CD4-positive, alpha-beta T cell (primary cell): ENCODE results near the gene TGDS. TPM values are rescaled to one million over a fixed set of nuclear protein-coding genes. Genes with fewer than 3 reads are reported as not detected.

Source experiments
- ATAC-seq: fragments of 200-7000 bp; cut with Tn5 transposase; one replicate; pipeline ENCODE4 v1.10.0; 2022; ENCODE audit warnings: mild to moderate bottlenecking; ENCODE audit not compliant: poor library complexity
- CTCF ChIA-PET: fragments of 350-600 bp; sonication (Branson Sonifier 250); formaldehyde crosslinking; loops from one replicate; lab custom pipeline; 2021; ENCODE audit warnings: antibody characterized with exemption, inconsistent platforms; lab: Charles Lee
- POLR2A ChIA-PET: fragments of 350-600 bp; sonication (Branson Sonifier 250); formaldehyde crosslinking; loops from one replicate; lab custom pipeline; 2021; ENCODE audit warnings: antibody characterized with exemption, inconsistent platforms; lab: Charles Lee
- DNase-seq, 14 experiments: peaks; one replicate each; pipeline ENCODE4 v3.0.0-alpha.2; 2013 to 2020; ENCODE audit warnings: mixed read lengths in 2 of 14
- H3K27ac ChIP-seq, 2 donors: one replicate each; pipeline versions ENCODE4 v1.5.1 to v1.7.0; 2013; ENCODE audit warnings: low read length in 2 of 2, low read depth in 1 of 2, mild to moderate bottlenecking in 1 of 2
- H3K27me3 ChIP-seq, 2 experiments: 1 replicate in 1 of 2; 2 replicates in 1 of 2; pipeline versions ENCODE4 v1.6.1 to v1.7.0; 2013; ENCODE audit warnings: low read length in 2 of 2, control low read depth in 1 of 2, mild to moderate bottlenecking in 1 of 2, moderate library complexity in 1 of 2; ENCODE audit not compliant: insufficient read depth in 2 of 2, control insufficient read depth in 1 of 2
- H3K36me3 ChIP-seq: one replicate; pipeline ENCODE4 v1.6.1; 2013; ENCODE audit warnings: low read length, control low read depth; ENCODE audit not compliant: insufficient read depth
- H3K4me1 ChIP-seq: one replicate; pipeline ENCODE4 v1.6.1; 2013; ENCODE audit warnings: low read length, control low read depth; ENCODE audit not compliant: insufficient read depth
- H3K4me3 ChIP-seq: one replicate; pipeline ENCODE4 v1.5.1; 2013; ENCODE audit warnings: mild to moderate bottlenecking, low read length, moderate library complexity
- H3K9me3 ChIP-seq, 2 experiments: 1 replicate in 1 of 2; 2 replicates in 1 of 2; pipeline versions ENCODE4 v1.6.1 to v1.7.0; 2013; ENCODE audit warnings: low read length in 2 of 2, mild to moderate bottlenecking in 2 of 2, control low read depth in 1 of 2, moderate library complexity in 1 of 2; ENCODE audit not compliant: control insufficient read depth in 1 of 2, insufficient read depth in 1 of 2
- H3K27ac Mint-ChIP-seq: one replicate; pipeline ENCODE4 v1.8.0; 2020; ENCODE audit warnings: mixed read lengths
- H3K27me3 Mint-ChIP-seq: one replicate; pipeline ENCODE4 v1.8.0; 2021; ENCODE audit warnings: mixed read lengths
- H3K36me3 Mint-ChIP-seq: one replicate; pipeline ENCODE4 v1.8.0; 2021; ENCODE audit warnings: low read depth, mixed read lengths
- H3K4me1 Mint-ChIP-seq: one replicate; pipeline ENCODE4 v1.8.0; 2021; ENCODE audit warnings: low read depth, mixed read lengths
- H3K4me3 Mint-ChIP-seq: one replicate; pipeline ENCODE4 v1.8.0; 2020; ENCODE audit warnings: mild to moderate bottlenecking, mixed read lengths
- H3K9me3 Mint-ChIP-seq: one replicate; pipeline ENCODE4 v1.8.0; 2020; ENCODE audit warnings: mixed read lengths
- CTCF ChIP-seq: fragments of 200-600 bp; IDR thresholded peaks from one replicate; pipeline ENCODE4 v1.8.0; 2022; ENCODE audit warnings: antibody characterized with exemption, mild to moderate bottlenecking
- intact Hi-C, 2 experiments: fragments of 100-400 bp; cut with DNase I in 1 of 2; cut with micrococcal nuclease in 1 of 2; formaldehyde crosslinking; loops; one replicate each; pipeline versions ENCODE4 v1.15.1 to v1.9.0; 2023 to 2025; cut with DNase I, micrococcal nuclease
- total RNA-seq, 174 experiments: library from RNA in 2 of 174; stranded (reverse) in 2 of 174; gene quantifications; one replicate each; pipeline ENCODE4 v1.2.3 and lab custom pipeline; 2021 to 2026

The TGDS gene
- total RNA-seq, 2 experiments from 2014 or later: 4.1 to 4.6 TPM

- H3K36me3 ChIP-seq: peaks cover 18% of the 10 kb centered on the region
- TF ChIP-seq CTCF: no peak
- CTCF ChIA-PET: interaction anchor here (1.4 to 1.6 kb wide), 2 partner anchors 9 to 13 kb away, joined by 3 to 9 read pairs; partner anchors contain the start of gene TGDS
- POLR2A ChIA-PET: interaction anchor here (1.8 kb wide), 1 partner anchor 9 kb away, joined by 5 read pairs; no protein-coding TSS in a partner anchor
- H3K27me3 Mint-ChIP-seq: no peaks in the 10 kb centered on the region
- no peak overlapping the region for H3K27ac Mint-ChIP-seq
- H3K27me3 ChIP-seq: no peaks in the 10 kb centered on the region
- H3K4me3 Mint-ChIP-seq: no peak overlapping the region
- H3K36me3 Mint-ChIP-seq: peaks cover 52% of the 10 kb centered on the region
- no peaks in the 10 kb centered on the region for H3K9me3 ChIP-seq
- DNase-seq: no peak
- ATAC-seq: no peak
- intact Hi-C loops: loop anchor here in 1 of 2 experiments (10.0 kb wide), 2 partner anchors 284 to 576 kb away; no protein-coding TSS in a partner anchor
- no peaks in the 10 kb centered on the region for H3K9me3 Mint-ChIP-seq
- H3K4me3 ChIP-seq: no peak overlapping the region
- H3K4me1 Mint-ChIP-seq: peaks cover 21% of the 10 kb centered on the region
- no peak overlapping the region for H3K27ac ChIP-seq
- peaks cover 5% of the 10 kb centered on the region for H3K4me1 ChIP-seq
These were observed 12.6 kb upstream of the TGDS start for GRCh38 chr13:94608586-94608985.

- Histone ChIP-seq H3K4me3 (no peak overlapping the region), H3K36me3 (peaks cover 18% of the 10 kb centered on the region), H3K9me3 (no peaks in the 10 kb centered on the region), H3K4me1 (peaks cover 5% of the 10 kb centered on the region), H3K27ac (no peak overlapping the region), H3K27me3 (no peaks in the 10 kb centered on the region)
- peaks cover 26% of the 10 kb centered on the region for H3K4me1 Mint-ChIP-seq
- H3K9me3 Mint-ChIP-seq: no peaks in the 10 kb centered on the region
- TF ChIP-seq CTCF: no peak
- ChIA-PET POLR2A (interaction anchor here (1.8 kb wide), 1 partner anchor 10 kb away, joined by 5 read pairs; no protein-coding TSS in a partner anchor), CTCF (interaction anchor here (1.4 to 1.6 kb wide), 2 partner anchors 10 to 12 kb away, joined by 3 to 9 read pairs; partner anchors contain the start of gene TGDS)
- peak overlapping the region; percentile 24 for H3K27ac Mint-ChIP-seq
- ATAC-seq: no peak
- no peaks in the 10 kb centered on the region for H3K27me3 Mint-ChIP-seq
- H3K36me3 Mint-ChIP-seq: peaks cover 46% of the 10 kb centered on the region
- no peak for DNase-seq
- H3K4me3 Mint-ChIP-seq: no peak overlapping the region
- intact Hi-C loops: loop anchor here in 1 of 2 experiments (10.0 kb wide), 2 partner anchors 283 to 577 kb away; no protein-coding TSS in a partner anchor
These were observed 12.0 kb upstream of the TGDS start for GRCh38 chr13:94607939-94608338.

GRCh38 chr13:94607056-94607455 is 11.1 kb upstream of the TGDS start:
- intact Hi-C loops: loop anchor here in 1 of 2 experiments (10.0 kb wide), 2 partner anchors 282 to 578 kb away; no protein-coding TSS in a partner anchor
- TF ChIP-seq CTCF: no peak
- peaks cover 18% of the 10 kb centered on the region for H3K36me3 ChIP-seq
- DNase-seq (no peak), ATAC-seq (no peak)
- Mint-ChIP-seq H3K4me3 (peak overlapping the region; percentile 14), H3K9me3 (no peaks in the 10 kb centered on the region), H3K27me3 (no peaks in the 10 kb centered on the region), H3K36me3 (peaks cover 43% of the 10 kb centered on the region), H3K27ac (peak overlapping the region; percentile 8), H3K4me1 (peaks cover 34% of the 10 kb centered on the region)
- H3K4me1 ChIP-seq: peaks cover 8% of the 10 kb centered on the region
- no peaks in the 10 kb centered on the region for H3K27me3 ChIP-seq
- CTCF ChIA-PET: no interaction called here
- POLR2A ChIA-PET: no interaction called here
- no peak overlapping the region for H3K27ac ChIP-seq
- no peak overlapping the region for H3K4me3 ChIP-seq
- H3K9me3 ChIP-seq: no peaks in the 10 kb centered on the region
